GM21528 (cell line): ENCODE data around the gene SNX30.
A peak's percentile ranks its signal among the peaks of the same experiment; 100 is the strongest.

Experiments used
- ATAC-seq: cut with Tn5 transposase; IDR thresholded peaks from one replicate; pipeline ENCODE4 v1.9.1; 2021; ENCODE audit warnings: mild to moderate bottlenecking, moderate library complexity; ENCODE audit not compliant: unreplicated experiment, low FRiP score

The SNX30 gene

GRCh38 chr9:112751056-112751795 lies 666 bp downstream of the SNX30 start:
- ATAC-seq, result peak; percentile 41

GRCh38 chr9:112752334-112753125 lies 2.0 kb downstream of the SNX30 start:
- ATAC-seq, result no peak

DNA sequence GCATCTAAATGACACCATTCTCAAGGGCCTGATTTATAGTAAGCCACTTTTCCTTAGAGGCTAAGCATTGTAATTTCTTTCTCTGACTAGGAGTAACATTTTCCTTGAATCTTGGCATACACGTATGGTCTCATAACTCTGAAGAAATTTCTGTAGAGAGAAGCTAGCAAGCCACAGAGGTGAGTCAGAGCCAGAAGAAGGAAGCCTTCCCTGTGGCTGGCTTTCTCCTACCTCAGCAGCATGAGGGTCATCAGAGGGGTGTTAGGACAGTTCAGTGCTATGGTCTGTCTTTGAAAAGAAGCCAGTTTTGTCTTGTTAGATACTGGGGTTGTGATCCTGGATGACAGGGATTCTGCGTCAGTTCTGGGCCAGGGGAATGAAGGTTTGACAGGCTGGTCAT lies 3.2 kb downstream of the SNX30 start:
- no peak for ATAC-seq

DNA sequence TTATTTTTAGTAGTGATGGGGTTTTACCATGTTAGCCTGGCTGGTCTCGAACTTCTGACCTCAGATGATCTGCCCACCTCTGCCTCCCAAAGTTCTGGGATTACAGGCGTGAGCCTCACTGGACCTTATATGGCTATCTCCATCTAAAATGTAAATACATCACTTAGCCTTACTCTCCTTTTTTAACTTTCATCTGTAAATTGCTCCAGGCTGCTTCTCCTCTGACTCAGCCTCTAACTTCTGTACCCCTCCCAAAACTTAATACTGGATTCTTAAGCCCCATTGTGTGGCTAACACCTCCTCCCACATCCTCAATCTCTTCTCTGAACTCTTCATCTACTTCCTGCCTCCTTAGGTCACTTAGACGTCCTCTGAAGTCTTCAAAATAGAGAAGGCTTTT lies 4.0 kb downstream of the SNX30 start:
- ATAC-seq, result no peak

GRCh38 chr9:112755016-112755427 lies 4.5 kb downstream of the SNX30 start:
- no peak for ATAC-seq

DNA sequence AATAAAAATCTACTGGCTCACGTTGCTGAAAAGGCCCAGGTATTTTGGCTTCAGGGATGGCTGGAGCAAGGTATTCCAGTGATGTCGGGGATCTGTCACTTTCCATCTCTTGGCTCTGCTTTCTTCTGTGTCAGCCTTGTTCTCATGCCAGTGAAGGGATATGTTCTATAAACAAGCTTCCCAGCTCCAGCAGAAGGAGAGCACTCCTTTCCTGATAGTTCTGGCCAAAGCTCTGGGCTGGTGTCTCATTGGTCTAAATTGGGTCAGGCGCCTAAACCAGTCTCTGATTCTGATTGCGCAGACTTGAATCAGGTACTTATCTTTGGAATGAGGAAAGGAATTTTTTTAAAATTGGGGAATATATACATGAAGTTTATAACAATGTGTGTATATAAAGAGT lies 5.1 kb downstream of the SNX30 start:
- ATAC-seq, result no peak

- no peak for ATAC-seq
These were observed 6.8 kb downstream of the SNX30 start for GRCh38 chr9:112757282-112757883.

DNA sequence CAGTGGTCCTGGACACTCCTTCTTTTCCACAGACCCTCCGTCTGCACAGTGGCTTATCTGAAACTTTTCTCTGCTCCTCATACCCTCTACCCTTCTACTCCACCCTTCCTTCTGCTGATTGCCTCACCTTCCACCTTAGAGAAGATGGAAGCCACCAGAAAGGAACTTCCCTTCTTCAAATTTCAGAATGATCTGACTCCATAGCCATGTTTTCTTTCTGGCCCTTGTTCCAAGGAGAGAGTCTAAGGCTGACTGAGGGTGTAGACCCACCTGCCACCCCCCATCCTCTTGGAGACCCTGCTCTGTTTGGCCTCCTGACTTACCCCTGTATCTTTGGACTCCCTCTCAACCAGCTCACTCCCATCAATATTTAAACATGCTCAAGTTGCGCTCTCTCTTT lies 7.4 kb downstream of the SNX30 start:
- no peak for ATAC-seq

DNA sequence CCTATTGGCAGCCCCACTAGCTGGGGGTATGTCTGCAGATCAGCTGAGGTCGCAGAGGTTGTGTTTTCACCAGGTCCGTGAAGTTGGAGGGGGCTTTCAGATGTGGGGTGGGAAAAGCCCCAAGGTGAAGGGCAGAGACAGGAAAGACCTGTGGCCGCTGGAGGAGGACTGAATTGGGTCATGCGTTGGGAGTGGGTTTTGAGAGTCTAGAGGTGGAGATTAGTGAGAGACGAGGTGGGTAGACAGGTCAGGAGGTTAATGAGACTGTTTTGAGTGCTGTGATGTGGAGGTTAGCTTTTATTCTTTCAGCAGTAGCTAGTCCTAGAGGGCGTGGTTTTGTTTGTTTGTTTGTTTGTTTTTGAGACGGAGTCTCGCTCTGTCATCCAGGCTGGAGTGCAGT lies 10.3 kb downstream of the SNX30 start:
- ATAC-seq, result no peak

DNA sequence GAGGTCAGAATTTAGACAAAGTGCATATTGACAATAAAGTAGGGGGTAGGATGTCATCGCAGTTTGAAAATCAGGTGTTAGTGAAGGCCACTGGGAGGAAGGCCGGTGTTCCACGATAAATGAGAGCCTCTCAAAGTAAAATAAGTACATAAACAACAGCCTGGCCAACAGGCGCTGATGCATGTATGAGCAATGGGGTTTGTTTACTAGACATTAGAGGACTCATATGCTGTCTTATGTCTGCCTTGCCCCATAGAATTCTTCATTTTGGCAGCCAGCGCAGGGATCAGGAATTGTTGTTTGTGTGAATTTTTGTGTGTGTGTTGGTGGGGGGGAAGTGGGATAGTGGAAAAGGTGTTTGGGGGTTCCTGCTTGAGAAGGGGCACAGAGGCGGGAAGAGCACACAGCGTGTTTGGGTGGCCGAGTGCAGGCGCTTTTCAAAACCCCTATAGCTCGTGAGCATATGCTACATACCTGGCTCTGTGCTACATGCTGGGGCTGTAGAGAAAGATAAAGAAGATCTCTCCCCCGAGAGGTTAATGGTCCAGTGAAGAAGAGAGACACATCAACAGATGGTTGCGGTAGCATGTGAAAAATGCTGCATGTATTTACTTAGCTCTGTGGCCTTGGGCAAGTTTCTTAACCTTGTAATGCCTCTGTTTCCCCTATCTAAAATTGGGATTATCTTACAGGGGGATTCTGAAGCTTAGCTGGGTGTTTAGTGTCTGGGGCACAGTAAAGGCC lies 11.5 kb downstream of the SNX30 start:
- no peak for ATAC-seq

- ATAC-seq, result no peak
These were observed 12.4 kb downstream of the SNX30 start for GRCh38 chr9:112762726-112763518.

GRCh38 chr9:112764344-112764743 lies 13.8 kb downstream of the SNX30 start:
- no peak for ATAC-seq

GRCh38 chr9:112764837-112765236 lies 14.3 kb downstream of the SNX30 start:
- no peak for ATAC-seq

DNA sequence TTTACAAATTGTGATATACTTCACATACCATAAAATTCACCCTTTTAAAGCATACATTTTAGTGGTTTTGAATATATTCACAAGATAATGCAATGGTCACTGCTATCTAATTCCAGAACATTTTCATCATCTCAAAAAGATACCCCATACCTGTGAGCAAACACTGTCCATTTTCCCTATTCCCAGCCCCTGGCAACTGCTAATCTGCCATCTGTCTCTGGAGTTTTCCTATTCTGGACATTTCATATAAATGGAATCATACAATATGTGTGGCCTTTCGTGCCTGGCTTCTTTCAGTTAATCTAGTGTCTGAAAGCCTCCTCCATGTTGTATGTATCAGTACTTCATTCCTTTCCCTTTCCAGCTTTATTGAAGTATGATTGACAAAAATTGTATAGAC lies 14.7 kb downstream of the SNX30 start:
- ATAC-seq, result no peak

- ATAC-seq, result no peak
These were observed 21.0 kb downstream of the SNX30 start for GRCh38 chr9:112771359-112772214.

- ATAC-seq, result no peak
These were observed 21.6 kb downstream of the SNX30 start for GRCh38 chr9:112772215-112772509.

DNA sequence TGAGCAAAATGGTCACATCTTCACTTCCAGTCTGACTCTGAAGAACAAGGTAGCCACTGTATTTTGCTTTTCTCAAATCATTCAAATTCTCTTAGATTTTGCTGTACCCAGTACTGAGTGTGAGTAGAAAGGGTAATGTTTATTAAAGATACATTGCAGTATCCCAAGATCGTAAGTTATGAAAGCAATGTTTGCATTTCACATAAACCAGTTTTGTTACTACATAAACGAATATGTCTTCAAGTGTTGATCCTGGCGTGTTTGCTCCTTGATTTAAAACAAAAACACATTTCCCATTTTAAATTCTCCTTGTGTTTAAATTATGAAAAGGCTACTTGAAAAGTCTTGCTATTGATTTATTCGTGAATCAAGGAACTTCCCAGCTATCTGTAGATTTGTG lies 22.0 kb downstream of the SNX30 start:
- no peak for ATAC-seq

DNA sequence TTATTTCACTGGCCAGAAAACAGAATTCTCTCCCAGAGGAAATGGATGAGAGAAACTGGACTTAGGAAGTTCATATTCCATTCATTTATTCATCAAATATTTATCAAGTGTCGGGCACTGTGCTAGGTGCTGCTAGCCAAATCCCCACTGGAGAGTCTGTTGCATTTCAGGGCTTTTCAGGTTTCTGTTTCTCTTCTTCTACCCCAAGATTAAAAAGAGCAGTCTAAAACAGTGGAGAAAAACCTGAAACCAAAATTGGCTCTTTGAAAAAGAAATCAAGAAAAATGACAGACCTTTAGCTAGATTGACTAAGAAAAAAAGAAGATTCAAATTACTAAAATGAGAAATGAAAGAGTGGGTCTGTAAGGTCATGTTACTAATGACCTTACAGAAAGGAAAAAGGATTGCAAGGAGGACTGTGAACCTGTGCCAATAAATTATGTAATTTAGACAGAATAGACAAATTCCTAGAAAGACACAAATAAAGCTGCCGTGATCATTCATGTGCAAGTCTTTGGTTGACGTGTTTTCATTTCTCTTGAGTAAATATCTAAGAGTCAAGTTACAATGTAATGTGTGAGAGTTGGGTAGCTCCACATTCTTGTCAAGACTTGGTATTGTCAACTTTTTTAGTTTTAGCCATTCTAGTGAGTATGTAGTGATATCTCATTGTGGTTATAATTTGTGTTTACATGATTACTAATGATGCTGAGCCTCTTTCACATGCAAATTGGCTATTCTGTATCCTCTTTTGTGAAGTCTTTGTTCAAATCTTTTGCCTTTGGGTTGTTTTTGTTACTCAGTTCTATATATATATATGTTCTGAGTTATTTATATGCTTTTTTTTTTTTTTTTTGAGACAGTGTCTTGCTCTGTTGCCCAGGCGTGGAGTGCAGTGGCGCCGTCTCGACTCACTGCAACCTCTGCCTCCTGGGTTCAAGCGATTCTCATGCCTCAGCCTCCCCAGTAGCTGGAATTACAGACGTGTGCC lies 23.7 kb downstream of the SNX30 start:
- peak; percentile 42 for ATAC-seq
